ENCODE measurements around the gene PHLDA2.
A peak's percentile ranks its signal among the peaks of the same experiment; 100 is the strongest.

The PHLDA2 gene

DNA sequence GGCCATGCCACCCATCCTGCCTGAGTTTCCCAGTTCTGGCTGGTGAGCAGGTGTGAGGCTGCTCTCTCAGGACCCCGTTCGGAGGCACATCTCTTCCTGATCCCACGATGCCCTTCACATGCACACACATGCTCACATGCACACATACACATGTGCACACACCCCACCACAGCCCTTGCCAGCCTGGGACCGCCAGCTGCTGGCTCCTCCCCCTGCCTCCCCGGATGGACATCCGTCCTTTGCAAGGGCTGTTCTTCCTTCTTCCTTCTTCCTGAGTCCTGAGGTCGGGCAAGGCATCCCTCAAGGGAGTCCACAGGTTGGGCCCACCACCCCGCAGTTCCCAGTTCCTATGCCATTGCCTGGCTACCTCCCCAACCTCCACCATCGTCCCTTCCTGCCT is 33.2 kb downstream of the PHLDA2 start:
- DNase-seq, result no peak

GRCh38 chr11:2893935-2894334 is 35.3 kb downstream of the PHLDA2 start:
- DNase-seq, result no peak

DNA sequence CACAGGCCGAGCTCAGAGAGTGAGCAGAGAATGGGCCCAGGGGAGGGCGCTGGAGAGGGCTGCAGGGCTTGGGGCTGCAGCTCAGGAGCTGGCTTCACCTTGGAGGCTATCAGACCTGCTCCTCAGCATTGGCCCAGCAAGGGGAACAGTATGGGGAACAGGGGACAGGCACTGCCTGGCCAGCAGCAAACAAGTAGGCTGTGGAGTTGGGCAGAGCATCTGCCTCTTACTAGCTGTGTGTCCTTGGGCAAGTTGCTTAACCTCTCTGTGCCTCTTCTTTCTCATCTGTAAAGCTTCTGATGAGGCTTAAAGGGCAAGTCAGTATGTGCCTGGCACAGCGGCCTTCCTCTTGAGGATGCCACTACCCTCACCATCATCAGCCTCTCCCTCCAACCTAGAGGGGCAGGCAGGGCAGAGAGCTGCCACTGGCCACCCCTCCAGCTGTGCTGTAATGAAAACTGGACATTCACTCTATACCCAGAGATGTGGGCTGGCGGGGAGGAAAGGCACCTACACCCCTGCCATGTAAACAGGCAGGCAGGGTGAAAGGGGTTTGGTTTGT is 36.2 kb downstream of the PHLDA2 start:
- DNase-seq, result no peak

- DNase-seq, result peak in 2 of 14 donors; percentile 35 to 38
Observed at GRCh38 chr11:2892215-2892966, 36.8 kb downstream of the PHLDA2 start.

DNA sequence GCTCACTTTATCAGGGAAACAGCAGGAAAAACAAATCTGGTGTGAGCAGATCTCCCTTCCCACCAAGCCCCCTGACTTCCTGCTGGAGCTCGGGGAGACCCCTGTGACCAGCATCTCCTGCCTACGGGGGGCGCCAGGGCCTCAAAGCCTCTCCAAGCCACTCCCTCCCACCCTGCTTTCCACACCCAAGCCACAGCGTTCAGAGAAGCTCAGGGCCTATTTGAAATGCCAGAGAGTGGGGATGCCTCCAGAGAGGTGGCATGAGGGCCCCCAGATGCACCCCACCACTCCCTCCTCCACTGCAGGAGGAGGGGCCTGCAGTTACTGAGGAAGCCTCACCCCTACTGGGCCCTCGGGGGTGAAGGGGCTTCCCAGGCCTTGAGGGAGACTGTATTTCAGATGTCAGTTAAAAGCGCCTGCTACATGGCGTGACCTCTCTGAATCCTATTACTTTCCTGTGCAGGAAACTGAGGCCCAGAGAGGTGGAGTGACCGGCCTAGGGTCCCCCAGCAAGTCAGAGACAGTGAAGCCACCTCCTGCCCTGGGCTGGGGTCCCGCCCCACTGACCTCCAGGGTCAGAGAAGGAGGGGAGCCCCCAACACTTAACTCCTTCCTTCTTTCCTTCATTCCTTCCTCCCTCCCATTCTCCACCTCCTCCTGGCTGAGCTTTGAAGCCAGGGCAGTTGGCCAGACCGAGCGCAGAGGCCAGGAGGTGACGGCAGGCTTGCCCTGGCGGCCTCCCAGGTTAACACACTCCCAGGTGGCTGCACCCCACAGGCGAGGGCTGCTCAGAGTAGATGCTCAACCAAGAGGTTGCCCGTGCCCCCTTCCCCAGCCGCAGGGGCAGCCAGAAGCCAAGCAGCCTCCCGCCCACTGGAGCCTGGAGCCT is 37.6 kb downstream of the PHLDA2 start:
- peak in 2 of 14 donors; percentile 22 to 31 for DNase-seq

- no peak for DNase-seq
Observed at GRCh38 chr11:2890466-2891294, 38.5 kb downstream of the PHLDA2 start.

DNA sequence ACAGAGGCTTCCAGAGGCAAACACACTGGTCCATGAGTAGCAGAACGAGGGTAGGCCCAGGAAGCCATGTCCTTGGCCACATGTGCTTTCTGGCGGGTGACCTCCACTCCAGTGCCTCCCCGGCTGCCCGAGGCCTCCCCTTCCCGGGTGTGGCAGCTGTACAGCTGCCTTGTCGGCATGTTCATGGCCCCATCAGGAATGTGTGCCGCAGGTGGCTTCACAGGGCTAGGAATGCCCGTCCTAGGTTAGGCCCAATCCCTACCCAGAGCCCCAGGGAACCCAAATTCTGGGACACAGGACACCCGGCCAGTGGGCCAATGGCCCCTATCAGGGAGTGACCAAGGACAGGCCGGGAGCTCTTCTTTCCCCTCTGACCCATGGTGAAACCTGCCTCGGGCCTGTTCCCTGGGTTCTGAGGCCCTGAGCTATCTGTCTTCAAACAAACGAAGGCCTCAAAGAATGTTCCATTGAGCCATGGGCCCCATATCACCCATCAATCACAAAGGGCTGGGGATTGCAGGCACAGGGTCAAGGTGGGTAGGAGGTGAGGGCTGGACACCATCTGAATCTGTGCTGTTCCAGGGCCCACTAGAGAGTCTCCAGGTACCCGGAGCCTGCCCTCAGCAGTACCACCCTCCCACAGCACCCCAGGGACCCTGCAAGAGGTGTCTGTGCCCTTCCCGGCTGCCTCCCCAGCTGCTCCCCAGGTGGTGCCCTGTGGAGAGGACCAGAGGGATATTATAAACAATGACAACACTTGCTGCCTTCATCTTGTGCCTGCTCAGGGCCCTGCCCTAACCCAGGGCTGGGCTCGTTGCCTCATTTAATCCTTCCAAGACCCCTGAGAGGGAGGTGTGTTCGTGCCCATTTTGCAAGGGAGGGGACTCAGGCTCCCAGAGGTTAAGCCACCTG is 39.6 kb downstream of the PHLDA2 start:
- no peak for DNase-seq

GRCh38 chr11:2888266-2888968 is 40.8 kb downstream of the PHLDA2 start:
- DNase-seq, result peak in 13 of 14 donors; percentile 20 to 85 (median 71)

DNA sequence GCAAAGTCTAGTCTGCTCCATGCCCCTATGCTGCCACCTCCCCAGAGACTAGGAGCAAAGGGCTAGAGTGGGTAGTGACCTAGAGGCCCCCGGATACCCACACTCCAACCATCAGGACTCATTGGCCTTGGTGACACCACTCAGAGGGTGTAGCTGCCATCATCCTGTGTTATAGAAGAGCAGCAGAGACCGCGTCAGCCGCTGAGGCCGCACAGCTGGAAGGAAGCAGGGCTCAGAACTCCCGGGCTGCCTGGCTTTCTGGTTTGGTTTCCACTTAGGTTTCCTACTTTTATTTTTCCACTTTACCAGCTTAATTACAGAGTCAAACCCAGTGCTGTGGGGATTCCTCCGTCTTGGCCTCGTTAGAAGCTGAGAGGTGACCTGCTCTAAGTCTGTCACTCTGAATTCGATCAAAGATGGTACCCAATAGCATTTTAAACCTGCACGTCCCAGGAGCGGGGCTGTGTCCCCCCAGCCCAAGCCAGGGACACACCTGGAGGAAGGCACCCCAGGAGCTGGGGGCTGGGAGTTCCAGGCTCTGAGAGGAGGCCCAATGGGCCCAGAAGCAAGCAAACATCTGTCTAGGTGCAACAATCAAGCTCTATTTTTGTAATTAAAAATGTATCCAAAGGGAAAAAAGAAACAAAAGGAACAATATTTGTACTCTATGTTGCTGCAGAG is 41.6 kb downstream of the PHLDA2 start:
- DNase-seq, result no peak

DNA sequence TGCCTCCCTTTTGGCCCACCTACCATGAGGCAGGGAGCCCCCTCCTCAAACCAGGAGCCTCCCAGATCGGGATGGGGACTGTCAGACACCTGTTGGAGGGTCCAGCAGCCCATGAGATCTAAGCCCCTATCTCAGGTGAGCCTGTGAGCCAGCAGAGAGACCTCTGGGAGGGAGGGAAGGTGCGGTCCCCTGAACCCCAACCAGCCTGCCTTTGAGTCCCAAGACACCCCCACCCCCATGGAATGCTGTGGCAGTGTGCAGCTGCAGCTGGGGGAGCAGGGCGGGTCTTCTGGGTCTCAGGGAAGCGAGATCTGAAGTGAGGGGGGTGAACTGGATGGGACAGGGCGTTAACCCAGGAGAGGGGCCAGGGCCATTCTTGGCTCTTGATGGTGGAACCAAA is 42.3 kb downstream of the PHLDA2 start:
- DNase-seq, result no peak

- peak in 2 of 14 donors; percentile 55 to 70 for DNase-seq
Observed at GRCh38 chr11:2886191-2886894, 42.9 kb downstream of the PHLDA2 start.

- peak in 13 of 14 donors; percentile 14 to 91 (median 74) for DNase-seq
Observed at GRCh38 chr11:2885678-2886081, 43.5 kb downstream of the PHLDA2 start, which contains the start of gene CDKN1C. CDKN1C (minus strand) TSS chr11:2885775; CDS start chr11:2885456, 319 bp downstream.

- peak in 5 of 14 donors; percentile 35 to 75 (median 60) for DNase-seq
Observed at GRCh38 chr11:2885017-2885677, 44.1 kb downstream of the PHLDA2 start.

- DNase-seq, result peak in 5 of 14 donors; percentile 44 to 73 (median 50)
Observed at GRCh38 chr11:2883979-2884815, 45.0 kb downstream of the PHLDA2 start.

- no peak for DNase-seq
Observed at GRCh38 chr11:2883640-2883978, 45.6 kb downstream of the PHLDA2 start.

GRCh38 chr11:2882396-2883110 is 46.7 kb downstream of the PHLDA2 start:
- DNase-seq, result no peak

GRCh38 chr11:2881981-2882375 is 47.2 kb downstream of the PHLDA2 start:
- no peak for DNase-seq

All from C1 segment of cervical spinal cord (tissue), 14 donors.